B cell (primary cell): ENCODE measurements around the gene CACNA1H. TPM values are rescaled to one million over a fixed set of nuclear protein-coding genes. Genes with fewer than 3 reads are reported as not detected.

ENCODE experiments used
- ATAC-seq: fragments of 200-7000 bp; cut with Tn5 transposase; one replicate; pipeline ENCODE4 v1.10.0; 2021; ENCODE audit warnings: low read depth, mild to moderate bottlenecking, moderate number of reproducible peaks, moderate library complexity
- CTCF ChIA-PET: fragments of 350-600 bp; sonication (Branson Sonifier 250); formaldehyde crosslinking; loops from one replicate; lab custom pipeline; 2021; ENCODE audit warnings: antibody characterized with exemption, inconsistent platforms; lab: Charles Lee
- POLR2A ChIA-PET: fragments of 350-600 bp; sonication (Branson Sonifier 250); formaldehyde crosslinking; loops from one replicate; lab custom pipeline; 2021; ENCODE audit warnings: antibody characterized with exemption; lab: Charles Lee
- DNase-seq: peaks from one replicate; pipeline ENCODE4 v3.0.0; 2013
- H2AFZ ChIP-seq: 2 replicates; pipeline ENCODE4 v1.6.1; 2012; ENCODE audit warnings: mild to moderate bottlenecking, low read depth, low read length; ENCODE audit not compliant: insufficient read depth, poor library complexity, severe bottlenecking
- H3K27ac ChIP-seq, 2 donors: 1 replicate in 1 of 2; 2 replicates in 1 of 2; pipeline ENCODE4 v1.5.1; 2012 to 2013; ENCODE audit warnings: low read length in 2 of 2, mild to moderate bottlenecking in 2 of 2, moderate library complexity in 1 of 2
- H3K27me3 ChIP-seq, 4 experiments: fragments of 200-600 bp in 1 of 4; sonication (generic) in 1 of 4; replicated peaks in 1 of 4; 1 replicate in 2 of 4; 2 replicates in 2 of 4; pipeline versions ENCODE4 v1.6.1 to v1.7.0; 2013 to 2016; ENCODE audit warnings: low read length in 3 of 4, mild to moderate bottlenecking in 2 of 4, mixed read lengths in 1 of 4, moderate library complexity in 1 of 4; ENCODE audit not compliant: insufficient read depth in 4 of 4, control insufficient read depth in 3 of 4; ENCODE audit errors: control extremely low read depth in 1 of 4
- H3K36me3 ChIP-seq, 2 experiments: replicated peaks in 1 of 2; 1 replicate in 1 of 2; 2 replicates in 1 of 2; pipeline versions ENCODE4 v1.6.1 to v1.7.1; 2013; ENCODE audit warnings: low read length in 1 of 2; ENCODE audit not compliant: insufficient read depth in 2 of 2, control insufficient read depth in 1 of 2; ENCODE audit errors: control extremely low read depth in 1 of 2, extremely low read depth in 1 of 2
- H3K4me1 ChIP-seq, 2 donors: fragments of 200-600 bp in 1 of 2; sonication (generic) in 1 of 2; 1 replicate in 1 of 2; 2 replicates in 1 of 2; pipeline versions ENCODE4 v1.5.1 to v1.6.1; 2013 to 2017; ENCODE audit warnings: low read length in 2 of 2; ENCODE audit not compliant: control insufficient read depth in 2 of 2, insufficient read depth in 2 of 2
- H3K4me2 ChIP-seq: replicated peaks from 2 replicates; pipeline ENCODE3; 2012; ENCODE audit warnings: mild to moderate bottlenecking, low read depth, low read length; ENCODE audit not compliant: poor library complexity, severe bottlenecking
- H3K4me3 ChIP-seq, 5 experiments: fragments of 200-600 bp in 1 of 5; sonication (generic) in 1 of 5; 1 replicate in 3 of 5; 2 replicates in 2 of 5; pipeline versions ENCODE4 v1.5.1 to v1.7.0; 2011 to 2016; ENCODE audit warnings: low read length in 4 of 5, mild to moderate bottlenecking in 4 of 5, low read depth in 2 of 5, control low read depth in 1 of 5, moderate library complexity in 1 of 5; ENCODE audit not compliant: insufficient read depth in 1 of 5; ENCODE audit errors: control extremely low read depth in 1 of 5, extremely low read depth in 1 of 5
- H3K79me2 ChIP-seq: fragments of 200-600 bp; sonication (generic); one replicate; pipeline ENCODE4 v1.6.0; 2016; ENCODE audit warnings: low read length; ENCODE audit not compliant: control insufficient read depth, insufficient read depth
- H3K9ac ChIP-seq: fragments of 200-600 bp; sonication (generic); 2 replicates; pipeline ENCODE4 v1.6.1; 2017; ENCODE audit warnings: mild to moderate bottlenecking, low read length, moderate library complexity
- H3K9me3 ChIP-seq, 3 donors: one replicate each; pipeline versions ENCODE4 v1.6.1 to v1.7.1; 2013; ENCODE audit warnings: low read length in 2 of 3; ENCODE audit not compliant: control insufficient read depth in 2 of 3, insufficient read depth in 1 of 3; ENCODE audit errors: control extremely low read depth in 1 of 3
- H4K20me1 ChIP-seq: 2 replicates; pipeline ENCODE4 v1.6.0; 2012; ENCODE audit warnings: mild to moderate bottlenecking, low read length; ENCODE audit not compliant: insufficient read depth, control insufficient read depth, poor library complexity, severe bottlenecking
- H3K27ac Mint-ChIP-seq: one replicate; pipeline ENCODE4 v1.8.0; 2021; ENCODE audit warnings: mixed read lengths
- H3K27me3 Mint-ChIP-seq: one replicate; pipeline ENCODE4 v1.8.0; 2021; ENCODE audit warnings: mixed read lengths
- H3K4me1 Mint-ChIP-seq: one replicate; pipeline ENCODE4 v1.8.0; 2021; ENCODE audit warnings: mixed read lengths
- H3K4me3 Mint-ChIP-seq: one replicate; pipeline ENCODE4 v1.8.0; 2021; ENCODE audit warnings: mixed read lengths
- H3K9me3 Mint-ChIP-seq: one replicate; pipeline ENCODE4 v1.8.0; 2022; ENCODE audit warnings: mixed read lengths; ENCODE audit not compliant: insufficient read depth
- CTCF ChIP-seq: fragments of 200-600 bp; IDR thresholded peaks from one replicate; pipeline ENCODE4 v1.8.0; 2022; ENCODE audit warnings: antibody characterized with exemption, mild to moderate bottlenecking
- EZH2 ChIP-seq: IDR thresholded peaks from 2 replicates; pipeline ENCODE4 v1.6.1; 2012; ENCODE audit warnings: borderline replicate concordance, low read depth, mild to moderate bottlenecking, moderate library complexity, low read length; ENCODE audit not compliant: insufficient read depth, poor library complexity, severe bottlenecking
- WGBS: methylation state at CpG from one replicate; pipeline ENCODE4 v1.1.5; 2013; ENCODE audit warnings: missing lambda C conversion rate; ENCODE audit not compliant: insufficient coverage; 5-methylcytosine and 5-hydroxymethylcytosine counted together
- intact Hi-C: fragments of 100-400 bp; cut with micrococcal nuclease; formaldehyde crosslinking; loops from one replicate; pipeline ENCODE4 v1.10.0; 2022
- polyA plus RNA-seq: library from polyadenylated mRNA; depleted of rRNA; stranded (reverse); fragments of >200 nt; gene quantifications from 2 replicates; pipeline ENCODE4 v1.2.3, GENCODE V29; 2012
- total RNA-seq, 2 donors: library from RNA; stranded (reverse); fragments of 120-200 nt in 1 of 2; gene quantifications; 1 replicate in 1 of 2; 2 replicates in 1 of 2; pipeline versions ENCODE4 v1.2.3 to v1.2.4, GENCODE V29; 2013 to 2022

Gene CACNA1H
- total and polyA plus RNA-seq, 2 donors (not counting 1 experiment from before 2014, with no cell fraction given), result 0.05 to 0.10 TPM

GRCh38 chr16:1165511-1165910 is 12.6 kb downstream of the CACNA1H start:
- H3K27ac ChIP-seq, result no peak overlapping the region
- H3K4me3 ChIP-seq, result no peak overlapping the region
- Mint-ChIP-seq H3K27me3 (peaks cover 1% of the 10 kb centered on the region), H3K9me3 (no peaks in the 10 kb centered on the region), H3K4me1 (no peaks in the 10 kb centered on the region), H3K4me3 (no peak overlapping the region), H3K27ac (no peak overlapping the region)
- TF ChIP-seq CTCF, result no peak
- no peak overlapping the region for H3K9ac ChIP-seq
- DNase-seq (no peak), ATAC-seq (no peak)
- no peaks in the 10 kb centered on the region for H3K9me3 ChIP-seq
- H4K20me1 ChIP-seq, result no peaks in the 10 kb centered on the region
- no peaks in the 10 kb centered on the region for H3K4me1 ChIP-seq
- ChIA-PET CTCF (no interaction called here), POLR2A (no interaction called here)
- no peaks in the 10 kb centered on the region for H3K27me3 ChIP-seq
- no peak overlapping the region for H3K4me2 ChIP-seq
- WGBS, result 81% methylated on average over 8 of the region's 12 CpGs
- H2AFZ ChIP-seq, result no peak overlapping the region
- no peaks in the 10 kb centered on the region for H3K79me2 ChIP-seq
- no peaks in the 10 kb centered on the region for H3K36me3 ChIP-seq
- intact Hi-C loops, result no loop called here

DNA sequence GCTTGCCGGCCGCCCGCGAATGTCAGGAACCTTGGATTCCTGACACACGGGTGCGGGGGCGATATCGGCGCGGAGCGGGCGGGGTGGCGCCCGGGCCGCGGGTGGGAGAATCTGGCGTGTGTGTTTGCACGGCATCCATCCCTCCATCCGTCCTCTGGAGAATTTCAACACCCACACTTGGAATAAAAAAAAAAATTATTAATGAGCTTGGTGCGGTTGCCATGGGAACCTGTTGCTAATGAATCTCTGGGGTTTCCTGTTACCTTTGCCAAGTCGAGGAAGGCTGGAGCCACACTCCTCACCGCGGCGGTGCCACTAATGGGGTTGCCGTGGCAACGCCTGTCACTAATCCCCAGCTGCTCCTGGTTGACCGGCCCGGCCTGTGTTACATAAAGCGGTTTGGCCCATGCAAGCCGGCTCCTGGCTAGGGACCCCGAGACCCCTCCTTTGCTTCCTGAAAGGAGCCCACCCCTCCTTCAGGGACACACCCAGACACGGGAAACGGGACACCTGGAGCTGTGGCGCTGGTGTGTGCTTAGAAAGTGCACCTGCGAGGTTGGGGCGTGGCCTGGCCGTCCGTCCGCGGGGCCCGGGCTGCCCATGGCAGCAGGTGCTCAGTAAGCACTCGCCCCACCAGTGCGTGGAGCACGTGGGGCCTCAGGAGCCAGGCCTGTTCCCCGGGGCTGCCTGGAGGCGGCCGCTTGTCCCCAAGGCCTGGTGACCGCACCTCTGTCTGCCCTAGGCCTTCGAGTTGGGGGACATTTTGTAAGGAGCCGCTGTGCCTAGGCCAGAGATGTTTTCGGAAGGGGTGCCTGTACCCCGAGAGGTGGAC is 14.6 kb downstream of the CACNA1H start:
- Histone ChIP-seq H3K4me3 (no peak overlapping the region), H3K27me3 (no peaks in the 10 kb centered on the region), H3K9ac (no peak overlapping the region), H4K20me1 (no peaks in the 10 kb centered on the region), H3K79me2 (no peaks in the 10 kb centered on the region), H2AFZ (no peak overlapping the region), H3K4me2 (no peak overlapping the region), H3K4me1 (no peaks in the 10 kb centered on the region), H3K36me3 (no peaks in the 10 kb centered on the region), H3K27ac (no peak overlapping the region), H3K9me3 (no peaks in the 10 kb centered on the region)
- TF ChIP-seq EZH2, result no peak
- TF ChIP-seq CTCF, result no peak
- ATAC-seq (no peak), DNase-seq (no peak)
- CTCF ChIA-PET, result interaction anchor here (0.6 kb wide), 1 partner anchor 987 kb away, joined by 3 read pairs; no protein-coding TSS in a partner anchor
- Mint-ChIP-seq H3K4me3 (no peak overlapping the region), H3K27ac (no peak overlapping the region), H3K4me1 (no peaks in the 10 kb centered on the region), H3K9me3 (no peaks in the 10 kb centered on the region), H3K27me3 (peaks cover 3% of the 10 kb centered on the region)
- intact Hi-C loops, result no loop called here
- 79% methylated on average over 39 of the region's 52 CpGs for WGBS
- POLR2A ChIA-PET, result interaction anchor here (0.7 kb wide), 1 partner anchor 108 kb away, joined by 3 read pairs; no protein-coding TSS in a partner anchor
